Endothelial cell of umbilical vein (primary cell): ENCODE data around the gene SFTPA2. TPM values are rescaled to one million over a fixed set of nuclear protein-coding genes. Genes with fewer than 3 reads are reported as not detected.

Source experiments
- BruUV-seq: library from RNA; stranded (reverse); fragments of 400-500 nt; replicated peaks from 2 replicates; lab custom pipeline; 2021; lab: Mats Ljungman, UMichigan
- CTCF ChIA-PET: fragments of 300-600, 350-600 bp; sonication (Branson Sonifier 250); formaldehyde crosslinking; loops from one replicate; lab custom pipeline; 2021; ENCODE audit warnings: antibody characterized with exemption, inconsistent platforms; lab: Charles Lee
- POLR2A ChIA-PET: fragments of 300-600, 350-600 bp; sonication (Branson Sonifier 250); formaldehyde crosslinking; loops from one replicate; lab custom pipeline; 2021; ENCODE audit warnings: antibody characterized with exemption, inconsistent platforms; lab: Charles Lee
- DNase-seq: peaks from one replicate; pipeline ENCODE4 v3.0.0-alpha.2; 2011; ENCODE audit warnings: low read depth, low spot score
- FAIRE-seq: peaks from 2 replicates; lab custom pipeline; 2011; peaks lifted over from hg19 to GRCh38; lab: Jason Lieb, UNC
- H2AFZ ChIP-seq: 2 replicates; pipeline ENCODE4 v1.6.0; 2012; ENCODE audit warnings: low read depth, low read length, control low read depth, inconsistent platforms
- H3K27ac ChIP-seq: 2 replicates; pipeline ENCODE4 v1.5.1; 2011; ENCODE audit warnings: low read depth, mild to moderate bottlenecking, control low read depth, low read length, moderate library complexity; ENCODE audit not compliant: insufficient read depth
- H3K27me3 ChIP-seq, 2 experiments: 2 replicates each; pipeline versions ENCODE4 v1.6.0 to v1.6.1; 2011; ENCODE audit warnings: low read length in 2 of 2, mixed read lengths in 1 of 2; ENCODE audit not compliant: control insufficient read depth in 2 of 2, insufficient read depth in 2 of 2
- H3K36me3 ChIP-seq, 2 experiments: 2 replicates in 1 of 2; 3 replicates in 1 of 2; pipeline ENCODE4 v1.5.1; 2011; ENCODE audit warnings: low read length in 2 of 2, mild to moderate bottlenecking in 1 of 2, moderate library complexity in 1 of 2; ENCODE audit not compliant: control insufficient read depth in 2 of 2, insufficient read depth in 2 of 2; ENCODE audit errors: extremely low read depth in 1 of 2
- H3K4me1 ChIP-seq: 3 replicates; pipeline ENCODE4 v1.5.1; 2011; ENCODE audit warnings: mild to moderate bottlenecking, low read length; ENCODE audit not compliant: control insufficient read depth, insufficient read depth; ENCODE audit errors: extremely low read depth
- H3K4me2 ChIP-seq: 2 replicates; pipeline ENCODE4 v1.6.1; 2011; ENCODE audit warnings: low read length, control low read depth, mixed read lengths; ENCODE audit not compliant: insufficient read depth
- H3K4me3 ChIP-seq, 3 experiments: fragments of 200-600 bp in 1 of 3; sonication (generic), shearing (Covaris generic) in 1 of 3; replicated peaks in 1 of 3; 2 replicates each; pipeline ENCODE4 v1.5.1; 2011 to 2016; ENCODE audit warnings: control low read depth in 3 of 3, low read length in 3 of 3, mild to moderate bottlenecking in 2 of 3, inconsistent platforms in 1 of 3, low read depth in 1 of 3, moderate library complexity in 1 of 3; ENCODE audit not compliant: insufficient read depth in 1 of 3
- H3K79me2 ChIP-seq: 2 replicates; pipeline ENCODE4 v1.6.0; 2012; ENCODE audit warnings: low read length, inconsistent platforms; ENCODE audit not compliant: control insufficient read depth, insufficient read depth
- H3K9ac ChIP-seq: replicated peaks from 2 replicates; pipeline ENCODE3; 2011; ENCODE audit warnings: low read length, control low read depth; ENCODE audit not compliant: insufficient read depth; ENCODE audit errors: extremely low read depth
- H3K9me1 ChIP-seq: replicated peaks from 3 replicates; pipeline ENCODE4 v1.6.0; 2011; ENCODE audit warnings: mild to moderate bottlenecking, low read length; ENCODE audit not compliant: control insufficient read depth, insufficient read depth; ENCODE audit errors: extremely low read depth
- H3K9me3 ChIP-seq: replicated peaks from 2 replicates; pipeline ENCODE4 v1.5.1; 2012; ENCODE audit warnings: low read length, inconsistent platforms; ENCODE audit not compliant: control insufficient read depth, insufficient read depth
- H4K20me1 ChIP-seq: replicated peaks from 2 replicates; pipeline ENCODE3; 2011; ENCODE audit warnings: mild to moderate bottlenecking, low read length; ENCODE audit not compliant: control insufficient read depth, insufficient read depth; ENCODE audit errors: extremely low read depth
- EZH2 ChIP-seq: IDR thresholded peaks from 2 replicates; pipeline ENCODE4 v1.6.1; 2012; ENCODE audit warnings: borderline replicate concordance, low read depth, mild to moderate bottlenecking, moderate library complexity, low read length, inconsistent platforms; ENCODE audit not compliant: severe bottlenecking
- FOS ChIP-seq: IDR thresholded peaks from 2 replicates; pipeline ENCODE4 v1.6.1; 2011; ENCODE audit warnings: mild to moderate bottlenecking, low read length, moderate library complexity, borderline replicate concordance; ENCODE audit not compliant: insufficient read depth
- GATA2 ChIP-seq: IDR thresholded peaks from 2 replicates; pipeline ENCODE4 v1.7.0; 2011; ENCODE audit warnings: low read depth, mild to moderate bottlenecking, moderate library complexity, mixed read lengths, low read length; ENCODE audit not compliant: insufficient read length, insufficient read depth
- JUN ChIP-seq: IDR thresholded peaks from 2 replicates; pipeline ENCODE4 v1.6.1; 2011; ENCODE audit warnings: borderline replicate concordance, low read depth; ENCODE audit not compliant: insufficient read length, insufficient read depth
- MAX ChIP-seq: IDR thresholded peaks from 2 replicates; pipeline ENCODE4 v1.6.1; 2011; ENCODE audit not compliant: insufficient read depth, insufficient read length
- MYC ChIP-seq: IDR thresholded peaks from one replicate; pipeline ENCODE4 v1.6.1; 2011; ENCODE audit warnings: mild to moderate bottlenecking, low read depth, low read length
- POLR2A ChIP-seq: IDR thresholded peaks from 2 replicates; pipeline ENCODE4 v1.6.1; 2012; ENCODE audit warnings: low read depth, mild to moderate bottlenecking, control low read depth, low read length
- POLR2AphosphoS5 ChIP-seq: IDR thresholded peaks from 2 replicates; pipeline ENCODE4 v1.6.1; 2012; ENCODE audit warnings: low read depth, mild to moderate bottlenecking, control low read depth, low read length, moderate library complexity; ENCODE audit not compliant: insufficient read depth
- dilution Hi-C: fragments of 300-500 bp; cut with MboI; formaldehyde crosslinking; loops from one replicate; pipeline ENCODE4 v1.15.0; 2019; ENCODE audit warnings: low sequenced_read_pairs; ENCODE audit not compliant: extremely low pct_ligation_motif_present
- intact Hi-C: fragments of 100-400 bp; cut with micrococcal nuclease; formaldehyde crosslinking; loops from one replicate; pipeline ENCODE4 v1.10.0; 2022
- polyA plus RNA-seq, 4 experiments: library from polyadenylated mRNA; depleted of rRNA in 3 of 4; stranded (reverse) in 3 of 4; unstranded in 1 of 4; fragments of >200 nt; gene quantifications; 2 replicates each; pipeline versions ENCODE4 v1.2.1 to v1.2.3, GENCODE V29; 2011 to 2012; ENCODE audit warnings: missing spikeins in 1 of 4
- total RNA-seq: library from RNA; stranded (reverse); gene quantifications from 2 replicates; pipeline ENCODE4 v1.2.3, GENCODE V29; 2021
- TF ChIP-seq, protein P1 (sequence below), 2 donors: IDR thresholded peaks; 1 replicate in 1 of 2; 2 replicates in 1 of 2; pipeline ENCODE4 v1.5.1; 2011; ENCODE audit warnings: low read length in 2 of 2, mild to moderate bottlenecking in 2 of 2, moderate library complexity in 2 of 2, control low read depth in 1 of 2, inconsistent platforms in 1 of 2, low read depth in 1 of 2; ENCODE audit not compliant: insufficient read depth in 1 of 2; ENCODE audit errors: extremely low read depth in 1 of 2

SFTPA2 gene
- total and polyA plus RNA-seq, 2 donors (not counting 3 experiments of a cell fraction or from before 2014, with no cell fraction given) = not detected

- no peaks in the 10 kb centered on the region for H3K36me3 ChIP-seq
- FAIRE-seq (no peak), DNase-seq (no peak)
- no peak overlapping the region for H3K9ac ChIP-seq
- H3K27me3 ChIP-seq = peaks cover 0 to 3% of the 10 kb centered on the region in 2 experiments
- TF ChIP-seq, protein P1, sequence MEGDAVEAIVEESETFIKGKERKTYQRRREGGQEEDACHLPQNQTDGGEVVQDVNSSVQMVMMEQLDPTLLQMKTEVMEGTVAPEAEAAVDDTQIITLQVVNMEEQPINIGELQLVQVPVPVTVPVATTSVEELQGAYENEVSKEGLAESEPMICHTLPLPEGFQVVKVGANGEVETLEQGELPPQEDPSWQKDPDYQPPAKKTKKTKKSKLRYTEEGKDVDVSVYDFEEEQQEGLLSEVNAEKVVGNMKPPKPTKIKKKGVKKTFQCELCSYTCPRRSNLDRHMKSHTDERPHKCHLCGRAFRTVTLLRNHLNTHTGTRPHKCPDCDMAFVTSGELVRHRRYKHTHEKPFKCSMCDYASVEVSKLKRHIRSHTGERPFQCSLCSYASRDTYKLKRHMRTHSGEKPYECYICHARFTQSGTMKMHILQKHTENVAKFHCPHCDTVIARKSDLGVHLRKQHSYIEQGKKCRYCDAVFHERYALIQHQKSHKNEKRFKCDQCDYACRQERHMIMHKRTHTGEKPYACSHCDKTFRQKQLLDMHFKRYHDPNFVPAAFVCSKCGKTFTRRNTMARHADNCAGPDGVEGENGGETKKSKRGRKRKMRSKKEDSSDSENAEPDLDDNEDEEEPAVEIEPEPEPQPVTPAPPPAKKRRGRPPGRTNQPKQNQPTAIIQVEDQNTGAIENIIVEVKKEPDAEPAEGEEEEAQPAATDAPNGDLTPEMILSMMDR (IDR thresholded peaks at IDR 0.05; ENCODE audit: extremely low read depth in 1 of 2, insufficient read depth in 1 of 2, low read depth in 1 of 2, low read length in 2 of 2) = no peak
- TF ChIP-seq MYC (no peak), POLR2A (no peak), JUN (no peak), EZH2 (no peak), GATA2 (no peak), FOS (no peak), MAX (no peak), POLR2AphosphoS5 (no peak)
- no peak overlapping the region for H2AFZ ChIP-seq
- POLR2A ChIA-PET = no interaction called here
- no peaks in the 10 kb centered on the region for H3K9me3 ChIP-seq
- BruUV-seq = no TSS peak
- CTCF ChIA-PET = no interaction called here
- intact Hi-C loops (no loop called here), dilution Hi-C loops (no loop called here)
- no peak overlapping the region for H3K4me3 ChIP-seq
- H3K4me2 ChIP-seq = no peak overlapping the region
- no peak overlapping the region for H3K27ac ChIP-seq
- H3K79me2 ChIP-seq = no peaks in the 10 kb centered on the region
- H3K9me1 ChIP-seq = no peaks in the 10 kb centered on the region
- H3K4me1 ChIP-seq = no peaks in the 10 kb centered on the region
- no peaks in the 10 kb centered on the region for H4K20me1 ChIP-seq
Observed at GRCh38 chr10:79585870-79586527, 25.8 kb upstream of the SFTPA2 start.
